OCI-LY3 (cell line): Measurements from ENCODE around the gene STIM1.

Experiments
- H2AFZ ChIP-seq: fragments of 200-600, 300-600 bp; shearing (Covaris generic); 2 replicates; pipeline ENCODE4 v1.6.0; 2014; ENCODE audit warnings: antibody characterized with exemption, low read depth, low read length
- H3K27ac ChIP-seq: fragments of 200-600, 300-600 bp; sonication (generic); 2 replicates; pipeline ENCODE4 v1.5.1; 2014; ENCODE audit warnings: mild to moderate bottlenecking, low read length, moderate library complexity, mixed read lengths
- H3K27me3 ChIP-seq: fragments of 200-600, 300-600 bp; sonication (generic); 2 replicates; pipeline ENCODE4 v1.6.1; 2014; ENCODE audit warnings: low read depth, low read length, mixed read lengths
- H3K36me3 ChIP-seq: fragments of 200-600, 300-600 bp; sonication (generic); replicated peaks from 2 replicates; pipeline ENCODE3; 2014; ENCODE audit warnings: low read depth, low read length, mixed read lengths
- H3K4me1 ChIP-seq: fragments of 300-600, 200-600 bp; sonication (generic); 2 replicates; pipeline ENCODE4 v1.6.1; 2014; ENCODE audit warnings: low read length, mixed read lengths
- H3K4me2 ChIP-seq: fragments of 200-600, 300-600 bp; sonication (generic); 2 replicates; pipeline ENCODE4 v1.6.1; 2014; ENCODE audit warnings: low read length, mixed read lengths
- H3K4me3 ChIP-seq: fragments of 300-600, 200-600 bp; sonication (generic); 2 replicates; pipeline ENCODE4 v1.5.1; 2014; ENCODE audit warnings: antibody characterized with exemption, mild to moderate bottlenecking, low read length, moderate library complexity
- H3K79me2 ChIP-seq: fragments of 300-600, 200-600 bp; shearing (Covaris generic); 2 replicates; pipeline ENCODE4 v1.6.1; 2014; ENCODE audit warnings: mild to moderate bottlenecking, low read length, mixed read lengths
- H3K9ac ChIP-seq: fragments of 300-600, 200-600 bp; shearing (Covaris generic); 2 replicates; pipeline ENCODE4 v1.6.0; 2014; ENCODE audit warnings: mild to moderate bottlenecking, low read length, moderate library complexity
- H3K9me3 ChIP-seq: fragments of 200-600, 300-600 bp; shearing (Covaris generic); 2 replicates; pipeline ENCODE4 v1.6.1; 2014; ENCODE audit warnings: low read length, mixed read lengths; ENCODE audit not compliant: insufficient read depth
- H4K20me1 ChIP-seq: fragments of 200-600, 300-600 bp; sonication (generic); 2 replicates; pipeline ENCODE4 v1.6.1; 2016; ENCODE audit warnings: low read length, mixed read lengths; ENCODE audit not compliant: insufficient read depth
- CTCF ChIP-seq: fragments of 200-600, 300-600 bp; sonication (generic); IDR thresholded peaks from 2 replicates; pipeline ENCODE4 v1.5.1; 2014; ENCODE audit warnings: antibody characterized with exemption, low read length, low read depth
- EZH2phosphoT487 ChIP-seq: fragments of 200-600 bp; shearing (Covaris generic); IDR thresholded peaks from 2 replicates; pipeline ENCODE4 v1.6.1; 2018; ENCODE audit warnings: antibody characterized with exemption, mixed run types, low read depth

The STIM1 gene

GRCh38 chr11:4065086-4065485 is 209.6 kb downstream of the STIM1 start:
- H3K4me1 ChIP-seq: peaks cover 7% of the 10 kb centered on the region; the same call in 1 of the 2 replicates
- no peaks in the 10 kb centered on the region for H4K20me1 ChIP-seq
- H3K4me2 ChIP-seq: no peak overlapping the region
- H3K36me3 ChIP-seq: no peaks in the 10 kb centered on the region
- no peak overlapping the region for H3K27ac ChIP-seq
- no peaks in the 10 kb centered on the region for H3K27me3 ChIP-seq
- no peaks in the 10 kb centered on the region for H3K9me3 ChIP-seq
- H3K9ac ChIP-seq: no peak overlapping the region
- TF ChIP-seq EZH2phosphoT487: no peak
- no peak overlapping the region for H2AFZ ChIP-seq
- H3K79me2 ChIP-seq: no peaks in the 10 kb centered on the region
- H3K4me3 ChIP-seq: no peak overlapping the region

GRCh38 chr11:4065601-4066377 is 210.3 kb downstream of the STIM1 start:
- H3K79me2 ChIP-seq: no peaks in the 10 kb centered on the region
- H3K27me3 ChIP-seq: no peaks in the 10 kb centered on the region
- no peak overlapping the region for H3K9ac ChIP-seq
- H3K4me2 ChIP-seq: no peak overlapping the region
- no peak overlapping the region for H3K27ac ChIP-seq
- no peaks in the 10 kb centered on the region for H4K20me1 ChIP-seq
- no peak overlapping the region for H3K4me3 ChIP-seq
- H2AFZ ChIP-seq: no peak overlapping the region
- H3K4me1 ChIP-seq: peaks cover 7% of the 10 kb centered on the region; the same call in 1 of the 2 replicates
- no peak for TF ChIP-seq EZH2phosphoT487
- no peak for TF ChIP-seq CTCF
- no peaks in the 10 kb centered on the region for H3K9me3 ChIP-seq
- H3K36me3 ChIP-seq: no peaks in the 10 kb centered on the region

- Histone ChIP-seq H3K9ac (no peak overlapping the region), H3K27me3 (no peaks in the 10 kb centered on the region), H3K4me3 (no peak overlapping the region), H2AFZ (no peak overlapping the region), H3K4me2 (no peak overlapping the region), H3K9me3 (no peaks in the 10 kb centered on the region), H4K20me1 (no peaks in the 10 kb centered on the region), H3K79me2 (no peaks in the 10 kb centered on the region), H3K27ac (no peak overlapping the region), H3K36me3 (no peaks in the 10 kb centered on the region), H3K4me1 (peaks cover 7% of the 10 kb centered on the region; the same call in 1 of the 2 replicates)
- TF ChIP-seq EZH2phosphoT487: no peak
- no peak for TF ChIP-seq CTCF
Measured at GRCh38 chr11:4066910-4067309, 211.4 kb downstream of the STIM1 start.

- Histone ChIP-seq H3K27ac (no peak overlapping the region), H3K36me3 (no peaks in the 10 kb centered on the region), H3K27me3 (no peaks in the 10 kb centered on the region), H4K20me1 (no peaks in the 10 kb centered on the region), H3K9ac (no peak overlapping the region), H3K79me2 (no peaks in the 10 kb centered on the region), H3K4me3 (no peak overlapping the region), H2AFZ (no peak overlapping the region), H3K4me1 (peaks cover 11% of the 10 kb centered on the region; the same call in 1 of the 2 replicates), H3K4me2 (no peak overlapping the region), H3K9me3 (no peaks in the 10 kb centered on the region)
- no peak for TF ChIP-seq CTCF
- no peak for TF ChIP-seq EZH2phosphoT487
Measured at GRCh38 chr11:4068962-4069361, 213.5 kb downstream of the STIM1 start.
